ENCODE measurements around the gene GABPA.

DNA sequence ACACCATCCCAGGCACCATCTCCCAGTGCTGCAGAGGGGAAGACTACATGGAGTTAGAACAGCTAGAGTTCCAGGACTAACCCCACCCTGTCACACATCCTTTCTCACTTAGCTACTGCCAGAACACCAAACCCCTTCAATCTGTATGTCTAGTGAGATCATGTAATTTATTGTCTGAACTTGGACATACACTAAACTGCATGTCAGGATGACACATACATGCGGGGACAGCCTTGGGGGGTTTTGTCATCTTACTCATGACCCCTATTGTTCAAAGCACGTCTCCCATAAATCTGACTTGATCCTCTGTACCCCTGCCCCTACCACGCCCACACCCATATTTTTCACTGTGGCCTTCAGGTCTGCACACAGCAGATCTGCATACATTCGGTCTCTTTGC, 71.3 kb downstream of the GABPA start:
- TF ChIP-seq, protein P1, sequence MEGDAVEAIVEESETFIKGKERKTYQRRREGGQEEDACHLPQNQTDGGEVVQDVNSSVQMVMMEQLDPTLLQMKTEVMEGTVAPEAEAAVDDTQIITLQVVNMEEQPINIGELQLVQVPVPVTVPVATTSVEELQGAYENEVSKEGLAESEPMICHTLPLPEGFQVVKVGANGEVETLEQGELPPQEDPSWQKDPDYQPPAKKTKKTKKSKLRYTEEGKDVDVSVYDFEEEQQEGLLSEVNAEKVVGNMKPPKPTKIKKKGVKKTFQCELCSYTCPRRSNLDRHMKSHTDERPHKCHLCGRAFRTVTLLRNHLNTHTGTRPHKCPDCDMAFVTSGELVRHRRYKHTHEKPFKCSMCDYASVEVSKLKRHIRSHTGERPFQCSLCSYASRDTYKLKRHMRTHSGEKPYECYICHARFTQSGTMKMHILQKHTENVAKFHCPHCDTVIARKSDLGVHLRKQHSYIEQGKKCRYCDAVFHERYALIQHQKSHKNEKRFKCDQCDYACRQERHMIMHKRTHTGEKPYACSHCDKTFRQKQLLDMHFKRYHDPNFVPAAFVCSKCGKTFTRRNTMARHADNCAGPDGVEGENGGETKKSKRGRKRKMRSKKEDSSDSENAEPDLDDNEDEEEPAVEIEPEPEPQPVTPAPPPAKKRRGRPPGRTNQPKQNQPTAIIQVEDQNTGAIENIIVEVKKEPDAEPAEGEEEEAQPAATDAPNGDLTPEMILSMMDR (optimal IDR thresholded peaks at IDR 0.05 in 1 of 3, IDR thresholded peaks at IDR 0.05 in 1 of 3, conservative IDR thresholded peaks at IDR 0.05 in 1 of 3; ENCODE audit: extremely low read depth in 1 of 3, insufficient read depth in 2 of 3, low read length in 3 of 3) = no peak
- no peak for TF ChIP-seq EZH2 (IDR thresholded peaks at IDR 0.05; ENCODE audit: low read length)
